ENCODE measurements around the gene SORCS2. TPM values are rescaled to one million over a fixed set of nuclear protein-coding genes. Genes with fewer than 3 reads are reported as not detected.

The SORCS2 gene
- total RNA-seq, 1 donor from 2014 or later = not detected

GRCh38 chr4:7330811-7331681 lies 138.7 kb downstream of the SORCS2 start:
- ATAC-seq (ENCODE audit: low read depth) (no peak), DNase-seq (no peak)
- intact Hi-C loops (cut with micrococcal nuclease) = no loop called here
- CTCF ChIA-PET = no interaction called here
- Mint-ChIP-seq H3K9me3 (no peaks in the 10 kb centered on the region), H3K4me1 (no peaks in the 10 kb centered on the region), H3K36me3 (ENCODE audit: low read depth) (no peaks in the 10 kb centered on the region), H3K27me3 (no peaks in the 10 kb centered on the region), H3K4me3 (no peak overlapping the region), H3K27ac (no peak overlapping the region)
- POLR2A ChIA-PET = no interaction called here
- no peak for TF ChIP-seq CTCF (IDR thresholded peaks at IDR 0.05)

- ChIA-PET CTCF (no interaction called here), POLR2A (no interaction called here)
- ATAC-seq (ENCODE audit: low read depth) (no peak), DNase-seq (no peak)
- no peaks in the 10 kb centered on the region for H3K36me3 Mint-ChIP-seq (ENCODE audit: low read depth)
- no peak overlapping the region for H3K27ac Mint-ChIP-seq
- no peaks in the 10 kb centered on the region for H3K9me3 Mint-ChIP-seq
- intact Hi-C loops (cut with micrococcal nuclease) = no loop called here
- H3K4me3 Mint-ChIP-seq = no peak overlapping the region
- H3K4me1 Mint-ChIP-seq = no peaks in the 10 kb centered on the region
- no peak for TF ChIP-seq CTCF (IDR thresholded peaks at IDR 0.05)
- no peaks in the 10 kb centered on the region for H3K27me3 Mint-ChIP-seq
Measured at GRCh38 chr4:7331682-7332000, 139.3 kb downstream of the SORCS2 start.

GRCh38 chr4:7332216-7333023 lies 140.1 kb downstream of the SORCS2 start:
- intact Hi-C loops (cut with micrococcal nuclease) = no loop called here
- CTCF ChIA-PET = no interaction called here
- Mint-ChIP-seq H3K4me1 (no peaks in the 10 kb centered on the region), H3K36me3 (ENCODE audit: low read depth) (no peaks in the 10 kb centered on the region), H3K4me3 (no peak overlapping the region), H3K27ac (no peak overlapping the region), H3K27me3 (no peaks in the 10 kb centered on the region), H3K9me3 (no peaks in the 10 kb centered on the region)
- ATAC-seq (ENCODE audit: low read depth) (no peak), DNase-seq (no peak)
- no peak for TF ChIP-seq CTCF (IDR thresholded peaks at IDR 0.05)
- POLR2A ChIA-PET = no interaction called here

- no peak overlapping the region for H3K4me3 Mint-ChIP-seq
- ChIA-PET CTCF (no interaction called here), POLR2A (no interaction called here)
- H3K9me3 Mint-ChIP-seq = no peaks in the 10 kb centered on the region
- ATAC-seq (ENCODE audit: low read depth) (no peak), DNase-seq (no peak)
- TF ChIP-seq CTCF (IDR thresholded peaks at IDR 0.05) = no peak
- H3K4me1 Mint-ChIP-seq = no peaks in the 10 kb centered on the region
- H3K27me3 Mint-ChIP-seq = no peaks in the 10 kb centered on the region
- H3K27ac Mint-ChIP-seq = no peak overlapping the region
- intact Hi-C loops (cut with micrococcal nuclease) = no loop called here
- no peaks in the 10 kb centered on the region for H3K36me3 Mint-ChIP-seq (ENCODE audit: low read depth)
Measured at GRCh38 chr4:7333024-7333780, 140.9 kb downstream of the SORCS2 start.

Measured in activated B cell treated with CpG ODN at 0.5 μM for 24 hours (primary cell).